Keratinocyte (primary cell): ENCODE results near the gene CDC42SE2. TPM values are rescaled to one million over a fixed set of nuclear protein-coding genes. Genes with fewer than 3 reads are reported as not detected.

Source experiments
- DNase-seq: peaks from one replicate; pipeline ENCODE4 v3.0.0-alpha.2; 2011; ENCODE audit warnings: low read depth, missing footprints, low spot score
- FAIRE-seq: peaks from 2 replicates; lab custom pipeline; 2011; peaks lifted over from hg19 to GRCh38; lab: Jason Lieb, UNC
- H2AFZ ChIP-seq: 2 replicates; pipeline ENCODE4 v1.6.0; 2012; ENCODE audit warnings: low read length, control low read depth, inconsistent platforms; ENCODE audit not compliant: control insufficient read depth
- H3K27ac ChIP-seq: 2 replicates; pipeline ENCODE4 v1.5.1; 2011; ENCODE audit warnings: low read length; ENCODE audit not compliant: control insufficient read depth, insufficient read depth
- H3K27me3 ChIP-seq: 3 replicates; pipeline ENCODE4 v1.6.0; 2011; ENCODE audit warnings: low read length; ENCODE audit not compliant: control insufficient read depth, insufficient read depth; ENCODE audit errors: extremely low read depth
- H3K36me3 ChIP-seq, 2 experiments: 2 replicates in 1 of 2; 3 replicates in 1 of 2; pipeline ENCODE4 v1.5.1; 2011; ENCODE audit warnings: low read length in 2 of 2, mild to moderate bottlenecking in 1 of 2; ENCODE audit not compliant: control insufficient read depth in 2 of 2, insufficient read depth in 2 of 2; ENCODE audit errors: extremely low read depth in 1 of 2
- H3K4me1 ChIP-seq: 3 replicates; pipeline ENCODE4 v1.5.1; 2011; ENCODE audit warnings: low read length; ENCODE audit not compliant: control insufficient read depth, insufficient read depth; ENCODE audit errors: extremely low read depth
- H3K4me2 ChIP-seq: 3 replicates; pipeline ENCODE4 v1.6.0; 2011; ENCODE audit warnings: low read depth, low read length; ENCODE audit not compliant: control insufficient read depth, insufficient read depth; ENCODE audit errors: extremely low read depth
- H3K4me3 ChIP-seq, 3 experiments: fragments of 200-600 bp in 1 of 3; sonication (generic) in 1 of 3; 2 replicates in 2 of 3; 3 replicates in 1 of 3; pipeline ENCODE4 v1.5.1; 2011 to 2016; ENCODE audit warnings: low read length in 3 of 3, mild to moderate bottlenecking in 3 of 3, control low read depth in 2 of 3, inconsistent platforms in 1 of 3, low read depth in 1 of 3, mixed read lengths in 1 of 3, mixed run types in 1 of 3, moderate library complexity in 1 of 3; ENCODE audit not compliant: control insufficient read depth in 2 of 3, insufficient read depth in 2 of 3; ENCODE audit errors: extremely low read depth in 1 of 3
- H3K79me2 ChIP-seq: 2 replicates; pipeline ENCODE4 v1.6.0; 2012; ENCODE audit warnings: low read length; ENCODE audit not compliant: control insufficient read depth, insufficient read depth
- H3K9ac ChIP-seq: 3 replicates; pipeline ENCODE4 v1.6.0; 2011; ENCODE audit warnings: low read length; ENCODE audit not compliant: control insufficient read depth, insufficient read depth; ENCODE audit errors: extremely low read depth
- H3K9me1 ChIP-seq: 3 replicates; pipeline ENCODE4 v1.6.0; 2011; ENCODE audit warnings: low read length; ENCODE audit not compliant: control insufficient read depth, insufficient read depth; ENCODE audit errors: extremely low read depth
- H3K9me3 ChIP-seq: 2 replicates; pipeline ENCODE4 v1.5.1; 2012; ENCODE audit warnings: low read depth, low read length; ENCODE audit not compliant: control insufficient read depth
- H4K20me1 ChIP-seq: 3 replicates; pipeline ENCODE4 v1.6.0; 2011; ENCODE audit warnings: low read length; ENCODE audit not compliant: control insufficient read depth, insufficient read depth; ENCODE audit errors: extremely low read depth
- EZH2 ChIP-seq: IDR thresholded peaks from one replicate; pipeline ENCODE4 v1.6.1; 2012; ENCODE audit warnings: inconsistent platforms, mild to moderate bottlenecking, low read length, moderate library complexity
- dilution Hi-C: fragments of 300-500 bp; cut with MboI; formaldehyde crosslinking; loops from one replicate; pipeline ENCODE4 v1.7.0; 2020; ENCODE audit warnings: low sequenced_read_pairs; ENCODE audit not compliant: extremely low pct_ligation_motif_present
- polyA plus RNA-seq, 5 experiments: library from polyadenylated mRNA; depleted of rRNA in 3 of 5; stranded (reverse) in 3 of 5; stranded (forward) in 1 of 5; unstranded in 1 of 5; fragments of >200 nt; gene quantifications; 1 replicate in 1 of 5; 2 replicates in 3 of 5; 3 replicates in 1 of 5; pipeline versions ENCODE4 v1.2.1 to v1.2.3, GENCODE V29; 2011 to 2012; ENCODE audit warnings: missing spikeins in 2 of 5, low read depth in 1 of 5, low replicate concordance in 1 of 5
- TF ChIP-seq, protein P1 (sequence below), 3 experiments: IDR thresholded peaks in 1 of 3; conservative IDR thresholded peaks in 1 of 3; optimal IDR thresholded peaks in 1 of 3; 2 replicates in 2 of 3; 3 replicates in 1 of 3; pipeline versions ENCODE3 to v1.5.1; 2011; ENCODE audit warnings: low read length in 3 of 3, mild to moderate bottlenecking in 3 of 3, moderate library complexity in 2 of 3, control low read depth in 1 of 3, inconsistent platforms in 1 of 3; ENCODE audit not compliant: insufficient read depth in 2 of 3; ENCODE audit errors: extremely low read depth in 1 of 3

The CDC42SE2 gene
- polyA plus RNA-seq, 1 donor (not counting 4 experiments of a cell fraction or from before 2014, with no cell fraction given), result 32.5 TPM

DNA sequence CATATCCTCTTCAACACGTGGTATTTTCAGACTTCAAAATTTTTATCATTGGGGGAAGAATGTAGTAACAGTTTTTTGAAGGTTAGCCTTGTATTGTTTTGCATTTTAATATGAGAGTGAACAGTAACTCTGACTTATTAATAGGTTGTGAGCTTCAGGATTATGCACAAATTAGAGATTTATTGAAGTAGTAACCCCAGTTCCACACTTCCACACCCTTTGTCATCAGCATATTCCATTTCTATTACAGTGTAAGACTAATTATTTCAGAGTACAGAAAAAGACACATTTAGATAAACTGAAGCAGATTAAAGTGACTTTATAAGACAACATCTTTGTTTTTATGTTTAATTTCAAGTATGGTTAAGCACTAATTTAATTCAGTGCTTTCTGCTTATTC, 105.7 kb downstream of the CDC42SE2 start:
- H3K79me2 ChIP-seq, result peaks cover 22% of the 10 kb centered on the region
- no peaks in the 10 kb centered on the region for H3K27me3 ChIP-seq
- no peaks in the 10 kb centered on the region for H3K9me1 ChIP-seq
- H3K9me3 ChIP-seq, result no peaks in the 10 kb centered on the region
- TF ChIP-seq EZH2, result no peak
- TF ChIP-seq, protein P1, sequence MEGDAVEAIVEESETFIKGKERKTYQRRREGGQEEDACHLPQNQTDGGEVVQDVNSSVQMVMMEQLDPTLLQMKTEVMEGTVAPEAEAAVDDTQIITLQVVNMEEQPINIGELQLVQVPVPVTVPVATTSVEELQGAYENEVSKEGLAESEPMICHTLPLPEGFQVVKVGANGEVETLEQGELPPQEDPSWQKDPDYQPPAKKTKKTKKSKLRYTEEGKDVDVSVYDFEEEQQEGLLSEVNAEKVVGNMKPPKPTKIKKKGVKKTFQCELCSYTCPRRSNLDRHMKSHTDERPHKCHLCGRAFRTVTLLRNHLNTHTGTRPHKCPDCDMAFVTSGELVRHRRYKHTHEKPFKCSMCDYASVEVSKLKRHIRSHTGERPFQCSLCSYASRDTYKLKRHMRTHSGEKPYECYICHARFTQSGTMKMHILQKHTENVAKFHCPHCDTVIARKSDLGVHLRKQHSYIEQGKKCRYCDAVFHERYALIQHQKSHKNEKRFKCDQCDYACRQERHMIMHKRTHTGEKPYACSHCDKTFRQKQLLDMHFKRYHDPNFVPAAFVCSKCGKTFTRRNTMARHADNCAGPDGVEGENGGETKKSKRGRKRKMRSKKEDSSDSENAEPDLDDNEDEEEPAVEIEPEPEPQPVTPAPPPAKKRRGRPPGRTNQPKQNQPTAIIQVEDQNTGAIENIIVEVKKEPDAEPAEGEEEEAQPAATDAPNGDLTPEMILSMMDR (optimal IDR thresholded peaks at IDR 0.05 in 1 of 3, IDR thresholded peaks at IDR 0.05 in 1 of 3, conservative IDR thresholded peaks at IDR 0.05 in 1 of 3; ENCODE audit: extremely low read depth in 1 of 3, insufficient read depth in 2 of 3, low read length in 3 of 3), result no peak
- H3K9ac ChIP-seq, result no peak overlapping the region
- DNase-seq (no peak), FAIRE-seq (no peak)
- H3K4me3 ChIP-seq, result no peak overlapping the region
- no peak overlapping the region for H3K4me2 ChIP-seq
- dilution Hi-C loops, result no loop called here
- H2AFZ ChIP-seq, result no peak overlapping the region
- H3K4me1 ChIP-seq, result peaks cover 5% of the 10 kb centered on the region
- peaks cover 0 to 1% of the 10 kb centered on the region in 2 experiments for H3K36me3 ChIP-seq
- no peaks in the 10 kb centered on the region for H4K20me1 ChIP-seq
- no peak overlapping the region for H3K27ac ChIP-seq

DNA sequence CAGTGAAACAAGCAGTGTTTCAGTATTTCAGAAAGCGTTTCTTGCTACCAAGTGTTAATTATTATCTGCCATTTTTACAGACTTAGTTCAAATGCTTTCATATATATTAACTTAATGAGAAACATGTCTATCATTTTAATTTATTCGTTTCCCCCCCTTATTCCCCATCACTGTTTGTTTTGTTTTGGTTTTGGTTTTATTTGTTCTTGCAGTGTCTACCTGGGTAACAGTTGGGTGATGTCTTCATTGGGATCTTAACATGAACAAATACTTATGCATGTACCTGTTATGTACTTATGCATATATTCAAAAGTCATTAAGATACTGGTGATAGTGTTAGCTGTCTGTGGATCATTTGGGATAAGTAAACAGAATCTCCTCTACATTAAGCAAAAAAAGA, 108.0 kb downstream of the CDC42SE2 start:
- Histone ChIP-seq H4K20me1 (no peaks in the 10 kb centered on the region), H3K79me2 (peaks cover 23% of the 10 kb centered on the region), H3K4me3 (no peak overlapping the region), H3K9ac (no peak overlapping the region), H3K27me3 (no peaks in the 10 kb centered on the region), H3K9me1 (no peaks in the 10 kb centered on the region), H3K27ac (no peak overlapping the region), H2AFZ (no peak overlapping the region), H3K4me1 (peaks cover 5% of the 10 kb centered on the region), H3K9me3 (no peaks in the 10 kb centered on the region), H3K36me3 (no peaks in the 10 kb centered on the region), H3K4me2 (no peak overlapping the region)
- dilution Hi-C loops, result no loop called here
- DNase-seq (no peak), FAIRE-seq (no peak)
- TF ChIP-seq, protein P1 (optimal IDR thresholded peaks at IDR 0.05 in 1 of 3, IDR thresholded peaks at IDR 0.05 in 1 of 3, conservative IDR thresholded peaks at IDR 0.05 in 1 of 3; ENCODE audit: extremely low read depth in 1 of 3, insufficient read depth in 2 of 3, low read length in 3 of 3), result no peak
